Measurements from ENCODE around the gene COL6A3.
"Not testable (repeated sequence)": the region's sequence is repeated elsewhere in the genome, so short reads cannot be mapped to it uniquely, and the experiment has no call there.

Gene COL6A3

DNA sequence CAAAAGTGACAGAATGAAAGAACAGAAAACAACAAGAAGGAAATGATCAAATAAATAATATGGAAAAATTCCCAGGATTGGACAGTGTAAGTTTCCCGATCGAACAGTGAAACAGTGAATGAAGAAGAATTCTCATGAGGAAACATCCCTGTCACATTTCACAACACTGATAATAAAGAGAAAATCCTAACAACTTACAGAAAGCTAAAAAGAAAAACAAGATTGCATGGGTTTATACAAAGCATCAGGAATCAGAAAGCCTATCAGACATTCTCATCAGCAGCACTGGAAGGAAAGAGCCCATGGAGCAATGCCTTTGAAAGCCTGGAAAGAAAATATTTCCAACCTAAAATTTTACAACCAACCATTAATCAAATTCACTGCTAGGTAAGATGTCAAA is 9.9 kb upstream of the COL6A3 start:
- in situ Hi-C loops (cut with MboI; ENCODE audit: low sequenced_read_pairs): no loop called here

- in situ Hi-C loops (cut with MboI; ENCODE audit: low sequenced_read_pairs): no loop called here
Observed at GRCh38 chr2:237422309-237422708, 8.3 kb upstream of the COL6A3 start.

DNA sequence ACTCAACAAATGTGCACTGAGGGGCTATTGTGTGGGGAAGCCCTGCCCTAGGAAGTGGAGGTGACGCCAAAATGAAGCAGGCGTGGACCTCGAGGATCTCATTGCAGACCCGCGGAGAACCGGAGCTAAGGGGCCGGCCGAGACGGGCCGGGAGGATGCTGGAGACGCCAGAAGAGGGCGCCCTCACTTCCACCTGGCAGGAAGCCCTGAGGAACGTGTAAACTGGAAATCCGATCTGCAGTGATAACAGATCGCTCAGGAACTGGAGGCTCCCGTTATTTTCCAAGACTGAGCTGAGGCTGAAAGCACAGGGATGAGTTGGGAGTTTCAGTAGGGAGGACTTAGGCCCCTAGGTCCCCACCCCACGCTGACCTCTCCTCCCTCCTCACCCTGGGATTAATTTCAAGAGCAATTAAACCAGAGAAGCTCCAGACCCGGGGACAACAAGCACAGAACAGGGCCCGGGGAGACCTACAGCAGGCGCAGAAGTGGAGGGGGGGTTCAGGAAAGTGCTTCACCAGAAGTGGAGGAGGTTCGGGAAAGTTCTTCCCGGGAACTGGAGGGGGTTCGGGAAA is 7.7 kb upstream of the COL6A3 start:
- in situ Hi-C loops (cut with MboI; ENCODE audit: low sequenced_read_pairs): no loop called here

- in situ Hi-C loops (cut with MboI; ENCODE audit: low sequenced_read_pairs): no loop called here
Observed at GRCh38 chr2:237418300-237418699, 4.3 kb upstream of the COL6A3 start.

DNA sequence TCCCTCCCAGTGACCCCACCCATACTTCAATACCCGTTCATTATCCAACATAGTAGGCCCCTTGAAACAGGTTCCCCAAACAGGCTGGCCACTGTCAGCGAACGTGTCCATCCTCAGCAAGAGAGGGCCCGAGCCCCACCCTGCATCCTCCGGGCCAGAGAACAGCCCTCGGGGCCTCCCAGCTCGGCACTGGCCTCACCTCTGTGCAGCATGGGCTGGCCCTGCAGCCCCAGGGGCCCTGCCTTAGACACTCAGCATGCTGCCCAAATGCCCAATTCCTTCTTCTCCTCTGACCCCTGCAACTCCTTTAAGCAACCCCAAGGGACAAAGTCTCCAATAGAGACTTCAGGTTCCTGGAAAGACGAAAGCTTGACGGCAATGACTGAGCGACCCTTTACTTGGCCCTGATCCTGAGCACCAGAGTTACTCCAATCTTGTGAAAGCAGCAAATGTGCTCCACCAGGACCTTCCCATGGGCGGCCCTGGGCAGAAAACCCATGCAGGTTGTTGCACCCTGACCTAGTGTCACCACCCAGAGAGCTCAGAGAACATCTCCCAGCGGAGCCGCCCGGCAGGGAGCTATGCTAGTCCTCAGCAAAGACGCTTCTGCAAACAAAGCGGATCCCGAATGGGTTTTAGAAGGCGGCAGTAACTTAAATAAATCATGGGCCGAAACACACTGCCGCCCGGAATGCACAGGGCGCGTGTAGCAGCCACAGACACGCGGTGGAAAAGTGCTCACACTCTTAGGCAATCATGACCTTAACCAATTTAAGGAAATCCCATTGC is 782 bp downstream of the COL6A3 start:
- in situ Hi-C loops (cut with MboI; ENCODE audit: low sequenced_read_pairs): no loop called here

DNA sequence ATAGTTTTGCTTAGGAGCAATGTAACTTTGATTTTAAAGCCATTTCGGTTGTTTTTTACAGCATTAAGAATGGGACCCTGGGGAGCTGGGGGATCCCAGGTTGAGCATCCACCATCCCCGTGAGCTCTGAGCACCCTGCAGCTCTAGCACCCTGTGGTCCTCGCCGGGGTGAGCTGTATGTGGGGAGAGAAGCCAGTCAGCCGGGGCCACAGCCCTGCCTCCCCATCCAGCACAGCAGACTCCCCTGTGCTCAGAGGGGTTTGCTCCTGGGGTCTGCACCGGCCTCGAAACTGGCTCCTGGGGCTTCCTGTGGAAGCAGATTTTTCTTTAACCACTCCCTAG is 1.3 kb downstream of the COL6A3 start:
- in situ Hi-C loops (cut with MboI; ENCODE audit: low sequenced_read_pairs): no loop called here

DNA sequence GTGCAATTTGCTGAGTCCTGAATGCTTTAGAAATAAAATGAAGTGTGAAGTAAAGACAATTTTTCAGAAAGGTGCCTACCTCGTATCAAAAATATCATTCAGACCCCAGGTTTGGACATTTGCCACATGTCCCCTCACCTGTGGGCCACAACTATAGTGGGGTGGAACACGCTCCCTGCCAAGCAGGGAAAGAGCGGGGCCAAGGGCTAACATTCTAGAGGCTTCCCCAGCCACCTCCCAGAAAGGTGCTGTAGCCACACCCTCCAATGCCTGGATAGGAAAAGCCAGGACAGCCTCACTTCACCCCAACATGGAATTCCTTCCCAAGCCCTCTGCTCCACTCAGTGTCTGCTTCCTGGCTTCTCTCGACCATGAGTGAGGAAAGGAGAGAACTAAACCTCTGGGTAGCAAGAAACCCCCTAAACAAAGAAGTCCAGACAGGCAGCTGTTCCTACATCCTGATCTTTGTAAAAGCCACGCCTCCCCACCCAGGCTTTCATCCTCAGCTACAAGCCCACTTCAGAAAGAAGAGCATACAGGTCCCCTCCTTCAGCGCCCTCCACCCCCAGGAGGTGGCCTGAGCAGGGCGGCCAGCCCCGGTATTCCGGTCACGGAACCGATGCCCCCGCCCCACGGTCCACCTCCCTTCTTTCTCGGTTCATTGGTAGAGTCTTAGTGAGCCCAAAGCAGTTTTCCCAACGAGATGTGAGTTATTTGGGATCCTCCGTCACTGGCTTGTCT is 2.1 kb downstream of the COL6A3 start:
- in situ Hi-C loops (cut with MboI; ENCODE audit: low sequenced_read_pairs): no loop called here

DNA sequence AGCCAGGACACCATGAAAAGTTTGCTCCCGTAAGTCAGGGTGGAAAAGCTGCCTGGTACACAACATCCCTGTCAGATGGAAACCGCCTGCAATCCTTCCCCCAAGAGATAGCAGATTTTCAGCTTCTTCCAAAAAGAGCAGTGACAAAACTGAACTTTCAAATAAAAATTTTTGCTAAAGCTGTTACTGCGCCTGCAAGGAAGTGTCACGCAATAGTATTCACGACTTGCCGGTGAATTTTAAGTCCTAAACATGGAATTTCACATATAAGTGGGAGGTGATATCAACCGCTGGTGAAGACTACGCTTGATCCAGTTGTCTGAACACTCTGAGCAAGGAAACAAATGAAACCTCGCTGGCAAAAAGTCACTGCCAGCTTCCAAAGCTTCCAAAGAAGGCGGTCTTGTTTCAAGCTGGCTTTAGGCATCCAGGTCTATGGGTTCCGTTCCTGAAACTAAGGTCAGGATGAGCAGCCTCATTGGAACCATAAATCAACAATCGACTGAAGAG is 2.8 kb downstream of the COL6A3 start:
- in situ Hi-C loops (cut with MboI; ENCODE audit: low sequenced_read_pairs): no loop called here

GRCh38 chr2:237409263-237409662 is 4.7 kb downstream of the COL6A3 start:
- in situ Hi-C loops (cut with MboI; ENCODE audit: low sequenced_read_pairs): not testable (repeated sequence)

GRCh38 chr2:237408335-237409000 is 5.5 kb downstream of the COL6A3 start:
- in situ Hi-C loops (cut with MboI; ENCODE audit: low sequenced_read_pairs): no loop called here

DNA sequence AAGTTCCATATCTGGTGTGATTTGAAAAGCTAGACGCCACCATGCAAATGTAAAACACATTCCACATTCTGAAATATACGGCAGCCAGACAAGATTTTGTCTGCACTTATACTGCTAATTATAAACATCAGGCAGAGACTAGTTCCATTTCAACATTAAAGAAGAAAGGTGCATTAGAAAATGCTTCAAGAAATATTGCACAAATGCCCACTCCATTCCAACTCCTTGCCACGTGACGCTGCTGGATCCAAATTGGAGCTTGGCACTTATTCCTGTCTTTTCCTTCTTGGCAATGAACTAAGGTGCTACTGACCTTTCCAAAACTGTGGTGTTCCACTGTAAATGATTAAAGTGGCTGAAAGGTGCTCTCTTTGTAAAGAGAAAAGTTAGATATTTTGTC is 6.3 kb downstream of the COL6A3 start:
- in situ Hi-C loops (cut with MboI; ENCODE audit: low sequenced_read_pairs): no loop called here

DNA sequence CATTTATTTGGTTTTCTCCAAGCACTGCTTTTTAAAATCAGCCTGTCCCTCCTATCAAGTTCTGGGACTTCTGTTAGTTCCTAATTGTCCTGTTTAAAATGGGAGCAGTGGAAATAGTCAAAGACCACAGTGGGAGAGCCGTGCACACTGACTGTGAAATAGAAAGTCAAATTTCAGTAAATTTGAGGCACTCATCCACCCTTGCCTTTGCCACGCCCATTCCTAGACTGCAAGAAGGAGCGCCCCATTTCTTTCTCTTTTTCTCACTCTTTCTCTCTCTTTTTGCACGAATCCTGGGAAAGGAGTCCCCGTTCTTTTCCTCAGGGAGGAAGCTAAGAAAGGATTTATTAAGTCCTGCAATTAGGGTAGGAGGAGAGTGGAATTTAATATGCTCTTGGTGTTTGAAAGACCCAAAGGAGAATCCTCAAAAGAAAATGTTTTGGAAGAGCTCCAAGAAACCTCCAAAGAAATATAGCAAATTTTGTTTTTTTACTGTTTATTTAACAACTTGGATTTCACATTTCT is 7.5 kb downstream of the COL6A3 start:
- in situ Hi-C loops (cut with MboI; ENCODE audit: low sequenced_read_pairs): no loop called here

DNA sequence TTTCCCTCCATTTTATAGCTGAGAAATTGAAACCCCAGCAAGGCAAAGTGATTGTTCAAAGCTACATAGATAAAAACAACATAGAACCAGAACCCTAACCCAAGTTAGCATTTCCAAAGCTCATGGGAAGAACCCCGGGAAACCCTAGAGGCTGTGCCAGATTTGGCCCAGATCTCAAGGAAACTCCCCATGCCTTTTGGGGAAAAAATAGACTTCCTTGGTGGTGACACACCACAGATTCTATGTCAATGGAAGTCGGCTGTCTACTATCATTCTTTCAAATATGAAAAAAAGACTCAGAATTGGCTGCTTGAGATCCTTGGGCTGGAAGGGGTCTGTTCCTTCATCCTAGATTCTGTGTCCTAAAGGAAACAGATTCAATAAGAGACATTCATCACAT is 8.4 kb downstream of the COL6A3 start:
- in situ Hi-C loops (cut with MboI; ENCODE audit: low sequenced_read_pairs): no loop called here

DNA sequence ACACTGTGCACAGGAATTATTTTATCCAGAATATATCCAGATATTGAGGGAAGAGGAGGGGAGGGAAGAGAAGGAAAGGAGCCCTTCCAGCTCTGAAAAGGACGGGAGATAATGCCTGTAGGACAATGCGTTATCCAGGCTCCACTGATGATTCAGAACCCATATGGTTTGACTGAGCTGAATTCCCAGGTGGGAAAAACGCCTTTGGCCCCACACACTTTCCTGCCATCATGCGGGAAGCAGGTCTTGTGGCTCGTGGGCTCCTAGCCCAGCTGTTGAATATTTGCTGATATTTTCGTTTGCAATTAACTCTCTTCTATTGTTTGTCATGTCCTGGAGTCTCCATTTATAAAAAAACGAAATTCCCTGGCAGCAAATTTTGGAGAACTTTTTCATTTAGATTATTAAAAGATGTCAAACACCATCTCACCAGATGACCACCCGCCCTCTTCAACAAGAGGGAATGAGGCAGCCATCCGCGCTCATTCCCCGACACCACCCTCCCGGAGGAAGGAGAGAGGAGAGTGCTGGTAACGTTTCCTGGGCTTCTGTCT is 8.9 kb downstream of the COL6A3 start:
- in situ Hi-C loops (cut with MboI; ENCODE audit: low sequenced_read_pairs): no loop called here

DNA sequence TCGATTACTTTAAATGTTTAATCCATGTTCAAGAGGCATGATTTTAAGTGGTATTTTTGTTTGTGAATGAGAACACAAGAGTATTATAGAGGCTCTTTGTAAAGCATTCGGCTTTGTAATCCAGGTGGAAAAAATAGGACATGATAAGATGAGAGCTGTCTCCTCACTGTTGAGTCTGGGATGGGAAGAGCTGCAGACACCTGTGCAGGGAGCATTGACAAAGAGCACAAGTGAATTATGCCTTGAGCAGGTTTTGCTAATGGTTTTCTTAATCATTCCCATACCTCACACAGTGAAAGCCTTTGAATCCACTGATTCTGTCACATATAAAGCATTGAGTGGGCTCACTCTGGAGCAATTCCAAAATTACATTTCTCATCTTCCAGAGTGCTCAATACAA is 9.6 kb downstream of the COL6A3 start:
- in situ Hi-C loops (cut with MboI; ENCODE audit: low sequenced_read_pairs): no loop called here

DNA sequence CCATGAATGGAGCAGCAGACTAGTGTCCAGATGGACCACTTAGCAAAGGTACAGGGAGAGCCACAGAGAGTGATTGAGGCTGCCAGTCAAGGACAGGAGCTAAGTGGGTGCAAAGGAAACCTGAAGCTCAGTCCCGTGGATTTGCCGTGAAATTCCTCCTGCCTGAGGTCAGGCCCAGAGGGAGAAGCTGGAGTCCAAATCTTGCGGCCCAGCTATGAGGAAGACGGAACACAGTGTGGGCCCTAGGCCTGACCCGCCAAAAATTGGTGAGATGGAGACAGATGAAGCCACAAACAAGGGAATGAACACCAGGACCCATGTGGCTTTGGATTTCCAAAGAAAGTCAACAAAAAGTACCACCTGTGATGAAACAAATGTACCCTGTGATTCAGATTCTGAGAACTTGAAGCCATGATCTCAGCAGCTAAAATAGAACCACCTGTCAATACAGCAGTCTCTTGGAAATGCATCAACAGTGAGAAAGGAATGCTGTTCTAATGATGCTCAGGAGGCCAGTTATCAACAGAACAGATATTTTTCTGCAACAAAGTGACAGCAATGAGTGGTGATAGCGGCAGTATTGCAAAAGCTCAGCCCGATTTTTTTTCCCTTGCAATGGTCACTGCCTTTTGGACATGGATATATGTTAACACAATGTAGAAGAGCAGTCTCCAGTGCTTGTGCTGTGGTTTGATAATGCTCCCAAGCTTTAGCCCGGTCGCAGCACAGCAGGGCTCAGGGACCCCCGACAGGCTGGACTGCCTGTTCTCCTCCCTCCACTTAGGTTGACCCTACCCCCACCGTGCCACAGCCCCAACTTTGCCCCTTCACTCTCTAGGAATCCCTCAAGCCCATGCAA is 10.7 kb downstream of the COL6A3 start:
- in situ Hi-C loops (cut with MboI; ENCODE audit: low sequenced_read_pairs): no loop called here

GRCh38 chr2:237400199-237400598 is 13.8 kb downstream of the COL6A3 start:
- in situ Hi-C loops (cut with MboI; ENCODE audit: low sequenced_read_pairs): no loop called here

DNA sequence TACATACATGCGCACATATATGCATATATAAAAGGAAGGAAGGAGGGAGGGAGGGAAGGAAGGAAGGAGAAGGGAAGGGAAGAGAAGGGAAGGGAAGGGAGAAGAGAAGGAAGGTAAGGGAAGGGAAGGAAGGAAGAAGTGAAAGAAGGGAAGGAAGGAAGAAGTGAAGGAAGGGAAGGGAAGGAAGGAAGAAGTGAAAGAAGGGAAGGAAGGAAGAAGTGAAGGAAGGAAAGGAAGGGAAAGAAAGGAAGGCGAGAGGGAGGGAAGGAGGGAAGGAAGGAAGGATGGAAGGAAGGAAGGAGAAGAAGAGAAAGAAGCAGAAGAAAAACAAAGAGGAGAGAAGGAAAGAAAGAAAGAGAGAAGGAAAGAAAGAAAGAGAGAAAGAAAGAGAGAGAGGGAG is 16.9 kb downstream of the COL6A3 start:
- in situ Hi-C loops (cut with MboI; ENCODE audit: low sequenced_read_pairs): no loop called here

DNA sequence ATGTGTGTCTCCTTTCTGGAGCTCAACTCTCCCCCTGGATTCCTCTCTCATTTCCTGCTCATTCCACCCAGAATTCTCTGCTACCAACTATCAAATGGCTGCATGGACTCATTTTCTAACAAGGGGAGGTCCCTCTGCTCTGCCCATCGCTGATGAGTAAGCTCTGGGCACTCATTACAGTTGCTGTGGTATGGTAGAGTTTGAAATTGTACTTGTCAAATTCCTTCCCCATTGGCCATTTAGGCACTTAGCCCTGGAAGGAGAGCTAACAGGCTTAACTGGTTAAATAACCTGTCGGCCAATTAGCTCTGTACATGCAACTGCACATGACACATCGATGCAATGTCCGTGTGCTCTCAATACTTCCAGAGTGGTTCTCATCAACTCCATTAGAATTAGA is 20.4 kb downstream of the COL6A3 start:
- in situ Hi-C loops (cut with MboI; ENCODE audit: low sequenced_read_pairs): no loop called here

DNA sequence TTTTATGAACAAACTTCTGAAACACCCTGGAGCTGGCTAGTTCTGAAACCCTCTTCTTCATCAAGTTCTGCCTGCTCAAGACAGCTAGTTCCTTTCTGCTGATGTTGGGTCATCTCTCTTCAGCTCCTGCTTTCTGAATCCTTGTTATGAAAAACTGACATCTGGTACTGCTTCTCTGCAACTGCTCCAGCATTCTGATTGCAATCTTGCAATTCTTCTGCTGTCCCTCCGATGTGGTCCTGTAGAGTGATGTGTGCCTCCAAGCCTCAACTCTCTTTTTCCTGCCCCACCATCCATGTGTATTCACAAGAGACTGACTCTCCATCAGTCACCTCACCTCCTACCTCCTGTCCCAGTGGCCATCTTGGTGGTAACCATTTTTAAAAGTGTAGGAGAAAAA is 21.8 kb downstream of the COL6A3 start:
- in situ Hi-C loops (cut with MboI; ENCODE audit: low sequenced_read_pairs): no loop called here

All from HL-60/S4 treated with phorbol 12-myristate 13-acetate at 8.2 ng/mL for 4 days and 3 days (cell line).